Spinal cord (tissue), 10 donors: Measurements from ENCODE around the gene MAGI3. TPM values are rescaled to one million over a fixed set of nuclear protein-coding genes. Genes with fewer than 3 reads are reported as not detected.

Experiments
- DNase-seq, 6 donors: peaks; one replicate each; pipeline versions ENCODE4 v3.0.0 to v3.0.0-alpha.2; 2013 to 2015; ENCODE audit warnings: low spot score in 6 of 6, low read depth in 4 of 6
- H3K27ac ChIP-seq: one replicate; pipeline ENCODE4 v1.5.1; 2013; ENCODE audit warnings: low read depth, low read length, control low read depth
- H3K27me3 ChIP-seq: one replicate; pipeline ENCODE4 v1.6.1; 2013; ENCODE audit warnings: low read length; ENCODE audit not compliant: control insufficient read depth, insufficient read depth
- H3K36me3 ChIP-seq: one replicate; pipeline ENCODE4 v1.6.1; 2013; ENCODE audit warnings: low read length; ENCODE audit not compliant: control insufficient read depth, insufficient read depth
- H3K4me1 ChIP-seq: one replicate; pipeline ENCODE4 v1.6.1; 2013; ENCODE audit warnings: low read length; ENCODE audit not compliant: control insufficient read depth, insufficient read depth
- H3K4me3 ChIP-seq: one replicate; pipeline ENCODE4 v1.5.1; 2013; ENCODE audit warnings: low read depth, low read length, control low read depth
- H3K9me3 ChIP-seq: one replicate; pipeline ENCODE4 v1.6.1; 2013; ENCODE audit warnings: low read length; ENCODE audit not compliant: control insufficient read depth, insufficient read depth
- WGBS: methylation state at CpG from one replicate; pipeline ENCODE4 v1.1.5; 2013; ENCODE audit warnings: missing lambda C conversion rate; ENCODE audit not compliant: insufficient coverage; 5-methylcytosine and 5-hydroxymethylcytosine counted together
- polyA plus RNA-seq, 2 donors: library from polyadenylated mRNA; unstranded; fragments of 120-200 nt; gene quantifications; one replicate each; pipeline ENCODE4 v1.2.1, GENCODE V29; 2013; ENCODE audit not compliant: insufficient read length in 2 of 2
- total RNA-seq, 2 donors: library from RNA; depleted of rRNA in 1 of 2; stranded (reverse); fragments of 120-200 nt in 1 of 2; fragments of >200 nt in 1 of 2; gene quantifications; one replicate each; pipeline versions ENCODE4 v1.2.3 to v1.2.4, GENCODE V29; 2013 to 2014
- donor health status: healthy.

MAGI3 gene
- total and polyA plus RNA-seq, 4 donors = 24.2 to 46.0 (median 29.5) TPM

- H3K27me3 ChIP-seq = no peaks in the 10 kb centered on the region
- whole genome bisulfite sequencing = 88% methylated on average over 1 of the region's 1 CpG
- no peak overlapping the region for H3K27ac ChIP-seq
- peaks cover 3% of the 10 kb centered on the region for H3K36me3 ChIP-seq
- DNase-seq = no peak
- H3K4me3 ChIP-seq = no peak overlapping the region
- H3K4me1 ChIP-seq = no peaks in the 10 kb centered on the region
- peaks cover 4% of the 10 kb centered on the region for H3K9me3 ChIP-seq
These were observed 279.7 kb downstream of the MAGI3 start for GRCh38 chr1:113669988-113670387.

- 83% methylated on average over 1 of the region's 1 CpG for WGBS
- Histone ChIP-seq H3K4me3 (no peak overlapping the region), H3K36me3 (peaks cover 3% of the 10 kb centered on the region), H3K4me1 (no peaks in the 10 kb centered on the region), H3K27me3 (no peaks in the 10 kb centered on the region), H3K27ac (no peak overlapping the region), H3K9me3 (peaks cover 4% of the 10 kb centered on the region)
- no peak for DNase-seq
These were observed 280.3 kb downstream of the MAGI3 start for GRCh38 chr1:113670650-113671049.

- H3K27ac ChIP-seq = no peak overlapping the region
- no peaks in the 10 kb centered on the region for H3K4me1 ChIP-seq
- DNase-seq = no peak
- no peak overlapping the region for H3K4me3 ChIP-seq
- no CpG with 5 or more reads among the region's 4 CpGs for WGBS
- peaks cover 6% of the 10 kb centered on the region for H3K36me3 ChIP-seq
- no peaks in the 10 kb centered on the region for H3K9me3 ChIP-seq
- no peaks in the 10 kb centered on the region for H3K27me3 ChIP-seq
These were observed 282.2 kb downstream of the MAGI3 start for GRCh38 chr1:113672491-113672890.

- DNase-seq = no peak
- H3K9me3 ChIP-seq = no peaks in the 10 kb centered on the region
- no peaks in the 10 kb centered on the region for H3K27me3 ChIP-seq
- no peak overlapping the region for H3K27ac ChIP-seq
- H3K4me1 ChIP-seq = no peaks in the 10 kb centered on the region
- WGBS = 100% methylated on average over 1 of the region's 1 CpG
- H3K4me3 ChIP-seq = no peak overlapping the region
- H3K36me3 ChIP-seq = peaks cover 6% of the 10 kb centered on the region
These were observed 284.3 kb downstream of the MAGI3 start for GRCh38 chr1:113674591-113674990.

- WGBS = 100% methylated on average over 2 of the region's 2 CpGs
- no peak for DNase-seq
- Histone ChIP-seq H3K4me3 (no peak overlapping the region), H3K27ac (no peak overlapping the region), H3K36me3 (peaks cover 6% of the 10 kb centered on the region), H3K27me3 (no peaks in the 10 kb centered on the region), H3K9me3 (no peaks in the 10 kb centered on the region), H3K4me1 (no peaks in the 10 kb centered on the region)
These were observed 285.0 kb downstream of the MAGI3 start for GRCh38 chr1:113675302-113675701.

- Histone ChIP-seq H3K4me3 (no peak overlapping the region), H3K36me3 (peaks cover 6% of the 10 kb centered on the region), H3K4me1 (no peaks in the 10 kb centered on the region), H3K9me3 (no peaks in the 10 kb centered on the region), H3K27me3 (no peaks in the 10 kb centered on the region), H3K27ac (no peak overlapping the region)
- whole genome bisulfite sequencing = 93% methylated on average over 4 of the region's 5 CpGs
- no peak for DNase-seq
These were observed 286.2 kb downstream of the MAGI3 start for GRCh38 chr1:113676524-113676923.

GRCh38 chr1:113677250-113678158 lies 287.2 kb downstream of the MAGI3 start:
- Histone ChIP-seq H3K27ac (peak overlapping the region; percentile 6), H3K9me3 (no peaks in the 10 kb centered on the region), H3K27me3 (no peaks in the 10 kb centered on the region), H3K4me1 (no peaks in the 10 kb centered on the region), H3K36me3 (peaks cover 3% of the 10 kb centered on the region), H3K4me3 (no peak overlapping the region)
- 60% methylated on average over 1 of the region's 7 CpGs for WGBS
- DNase-seq = peak in 4 of 6 donors; percentile 42 to 92 (median 68)

GRCh38 chr1:113678159-113678469 lies 287.8 kb downstream of the MAGI3 start:
- Histone ChIP-seq H3K4me1 (no peaks in the 10 kb centered on the region), H3K9me3 (no peaks in the 10 kb centered on the region), H3K4me3 (no peak overlapping the region), H3K36me3 (peaks cover 3% of the 10 kb centered on the region), H3K27ac (no peak overlapping the region), H3K27me3 (no peaks in the 10 kb centered on the region)
- no peak for DNase-seq

- no peak overlapping the region for H3K4me3 ChIP-seq
- DNase-seq = no peak
- WGBS = 100% methylated on average over 2 of the region's 7 CpGs
- H3K27me3 ChIP-seq = no peaks in the 10 kb centered on the region
- H3K4me1 ChIP-seq = no peaks in the 10 kb centered on the region
- H3K9me3 ChIP-seq = no peaks in the 10 kb centered on the region
- H3K36me3 ChIP-seq = no peaks in the 10 kb centered on the region
- H3K27ac ChIP-seq = no peak overlapping the region
These were observed 291.5 kb downstream of the MAGI3 start for GRCh38 chr1:113681596-113682337.
